Measurements from ENCODE around the gene PCDHA4.
A peak's percentile ranks its signal among the peaks of the same experiment; 100 is the strongest.
"Not testable (repeated sequence)": the region's sequence is repeated elsewhere in the genome, so short reads cannot be mapped to it uniquely, and the experiment has no call there.

The PCDHA4 gene

GRCh38 chr5:140806834-140807775 is at the start of gene PCDHA4:
PCDHA4 (plus strand) TSS chr5:140807068.
- no peak for DNase-seq

- no peak for DNase-seq
Measured at GRCh38 chr5:140764177-140764973, 42.5 kb upstream of the PCDHA4 start.

GRCh38 chr5:140767444-140767843 is 39.4 kb upstream of the PCDHA4 start:
- no peak for DNase-seq

- DNase-seq, result no peak
Measured at GRCh38 chr5:140780512-140780911, 26.4 kb upstream of the PCDHA4 start.

- DNase-seq, result peak; percentile 63
Measured at GRCh38 chr5:140785905-140786686, 20.8 kb upstream of the PCDHA4 start, which contains the start of gene PCDHA1. PCDHA1 (plus strand) TSS chr5:140786140.

GRCh38 chr5:140787422-140787821 is 19.4 kb upstream of the PCDHA4 start:
- DNase-seq, result not testable (repeated sequence)

- DNase-seq, result not testable (repeated sequence)
Measured at GRCh38 chr5:140787849-140788504, 18.9 kb upstream of the PCDHA4 start.

- no peak for DNase-seq
Measured at GRCh38 chr5:140791089-140791488, 15.8 kb upstream of the PCDHA4 start.

- DNase-seq, result no peak
Measured at GRCh38 chr5:140794595-140795258, 12.1 kb upstream of the PCDHA4 start, which contains the start of gene PCDHA2. PCDHA2 (plus strand) TSS chr5:140794852.

GRCh38 chr5:140795259-140795641 is 11.6 kb upstream of the PCDHA4 start:
- peak; percentile 36 for DNase-seq

- not testable (repeated sequence) for DNase-seq
Measured at GRCh38 chr5:140796072-140796717, 10.7 kb upstream of the PCDHA4 start.

- DNase-seq, result no peak
Measured at GRCh38 chr5:140796718-140797095, 10.2 kb upstream of the PCDHA4 start.

GRCh38 chr5:140800816-140801493 is 5.9 kb upstream of the PCDHA4 start, which contains the start of gene PCDHA3:
PCDHA3 (plus strand) TSS chr5:140801057.
- DNase-seq, result no peak

- no peak for DNase-seq
Measured at GRCh38 chr5:140801494-140801841, 5.4 kb upstream of the PCDHA4 start.

GRCh38 chr5:140802381-140802780 is 4.5 kb upstream of the PCDHA4 start:
- not testable (repeated sequence) for DNase-seq

GRCh38 chr5:140802781-140803271 is 4.0 kb upstream of the PCDHA4 start:
- DNase-seq, result no peak

GRCh38 chr5:140808241-140808888 is 1.5 kb downstream of the PCDHA4 start:
- not testable (repeated sequence) for DNase-seq

GRCh38 chr5:140808889-140809291 is 2.0 kb downstream of the PCDHA4 start:
- DNase-seq, result no peak

GRCh38 chr5:140821375-140822280 is 14.8 kb downstream of the PCDHA4 start, which contains the start of gene PCDHA5:
PCDHA5 (plus strand) TSS chr5:140821613.
- DNase-seq, result peak; percentile 46
